HepG2 (cell line): ENCODE measurements around the gene SNU13. TPM values are rescaled to one million over a fixed set of nuclear protein-coding genes. Genes with fewer than 3 reads are reported as not detected.

Experiments used
- HMGXB3 ChIP-seq: sonication (generic); formaldehyde crosslinking; IDR thresholded peaks from 2 replicates; pipeline ENCODE4 v1.4.0; 2020; ENCODE audit warnings: missing genetic modification reagents, borderline replicate concordance
- NFAT5 ChIP-seq: sonication (generic); formaldehyde crosslinking; IDR thresholded peaks from 2 replicates; pipeline ENCODE4 v1.4.0; 2020; ENCODE audit warnings: missing genetic modification reagents
- SCMH1 ChIP-seq: sonication (generic); formaldehyde crosslinking; IDR thresholded peaks from 2 replicates; pipeline ENCODE4 v1.9.0; 2021; ENCODE audit warnings: missing genetic modification reagents, mild to moderate bottlenecking, borderline replicate concordance
- TRAFD1 ChIP-seq: sonication (generic); formaldehyde crosslinking; IDR thresholded peaks from 2 replicates; pipeline ENCODE4 v1.5.1; 2020; ENCODE audit warnings: missing genetic modification reagents, mild to moderate bottlenecking, borderline replicate concordance
- ZIK1 ChIP-seq: sonication (generic); formaldehyde crosslinking; IDR thresholded peaks from 2 replicates; pipeline ENCODE4 v1.5.0; 2020; ENCODE audit warnings: mild to moderate bottlenecking, low read depth, missing genetic modification reagents, borderline replicate concordance
- ZNF564 ChIP-seq: sonication (generic); formaldehyde crosslinking; IDR thresholded peaks from 2 replicates; pipeline ENCODE4 v1.8.1; 2023; ENCODE audit warnings: mild to moderate bottlenecking, missing genetic modification reagents
- polyA plus RNA-seq, 8 experiments: library from polyadenylated mRNA; depleted of rRNA in 3 of 8; stranded (reverse) in 7 of 8; unstranded in 1 of 8; fragments of >200 nt; fragmentation: Illumina TruSeq in 4 of 8; extraction: Trizol in 4 of 8; gene quantifications; 2 replicates each; pipeline versions ENCODE4 v1.2.1 to v1.2.3, GENCODE V29; 2011 to 2016; ENCODE audit warnings: low read depth in 4 of 8, missing spikeins in 1 of 8, mixed read lengths in 1 of 8; ENCODE audit not compliant: insufficient read depth in 1 of 8
- total RNA-seq, 5 experiments: library from RNA; depleted of rRNA; stranded (reverse); fragments of >200 nt; fragmentation: Illumina TruSeq; extraction: Trizol; gene quantifications; 2 replicates each; pipeline ENCODE4 v1.2.3, GENCODE V29; 2016; ENCODE audit warnings: low read depth in 1 of 5

Gene SNU13
- total and polyA plus RNA-seq, 2 of the 13 experiments (the other 11 are each of a cell fraction or from before 2014, with no cell fraction given), result 203 to 287 TPM

- no peak for TF ChIP-seq NFAT5
- TF ChIP-seq ZNF564 (CRISPR knock-in tag), result no peak
- TF ChIP-seq TRAFD1 (CRISPR knock-in tag), result no peak
- no peak for TF ChIP-seq SCMH1 (CRISPR knock-in tag)
- TF ChIP-seq HMGXB3 (CRISPR knock-in tag), result no peak
- TF ChIP-seq ZIK1 (CRISPR knock-in tag), result no peak
Observed at GRCh38 chr22:41732096-41732772, 43.6 kb upstream of the SNU13 start (continued).
